22Rv1 (cell line): ENCODE results near the gene KLK11.

Experiments used
- H3K27ac ChIP-seq: fragments of 450-650 bp; 2 replicates; pipeline ENCODE4 v1.5.1; 2017
- CTCF ChIP-seq: fragments of 450-650 bp; IDR thresholded peaks from 2 replicates; pipeline ENCODE4 v1.5.1; 2017; ENCODE audit warnings: mild to moderate bottlenecking
- ZFX ChIP-seq: fragments of 450-650 bp; IDR thresholded peaks from 2 replicates; pipeline ENCODE4 v1.6.1; 2017; ENCODE audit warnings: antibody characterized with exemption, borderline replicate concordance

KLK11 gene

GRCh38 chr19:51027873-51028272, 1.5 kb upstream of the KLK11 start:
- TF ChIP-seq ZFX (no peak), CTCF (no peak)

GRCh38 chr19:51027126-51027806, 850 bp upstream of the KLK11 start:
- H3K27ac ChIP-seq = peak overlapping the region; percentile 52; the same call in 1 of the 2 replicates
- TF ChIP-seq CTCF = no peak
- no peak for TF ChIP-seq ZFX

More at GRCh38 chr19:51027873-51028272, 1.5 kb upstream of the KLK11 start:
- H3K27ac ChIP-seq = no peak overlapping the region

- H3K27ac ChIP-seq = peak overlapping the region; percentile 52
- TF ChIP-seq ZFX (no peak), CTCF (no peak)
Observed at GRCh38 chr19:51025809-51026553, 435 bp downstream of the KLK11 start.

- peak overlapping the region; percentile 52 for H3K27ac ChIP-seq
- no peak for TF ChIP-seq ZFX
- TF ChIP-seq CTCF = no peak
Observed at GRCh38 chr19:51025401-51025800, 1.0 kb downstream of the KLK11 start.

- H3K27ac ChIP-seq = peak overlapping the region; percentile 52
- TF ChIP-seq CTCF = no peak
- no peak for TF ChIP-seq ZFX
Observed at GRCh38 chr19:51024924-51025323, 1.5 kb downstream of the KLK11 start.

GRCh38 chr19:51023946-51024345, 2.5 kb downstream of the KLK11 start:
- TF ChIP-seq ZFX (no peak), CTCF (no peak)
- no peak overlapping the region for H3K27ac ChIP-seq

- TF ChIP-seq ZFX = no peak
- TF ChIP-seq CTCF = no peak
- no peak overlapping the region for H3K27ac ChIP-seq
Observed at GRCh38 chr19:51022526-51022925, 3.9 kb downstream of the KLK11 start.
